A549 treated with AZD9567 at 1 μM for 4 hours (cell line): ENCODE measurements around the gene CCDC28A. TPM values are rescaled to one million over a fixed set of nuclear protein-coding genes. Genes with fewer than 3 reads are reported as not detected.

Source experiments
- total RNA-seq: library from RNA; stranded (reverse); fragments of 200-300 nt; extraction: Qiagen RNA extraction; gene quantifications from 5 replicates; pipeline ENCODE4 v1.2.3, GENCODE V29; 2022; ENCODE audit not compliant: insufficient read depth

The CCDC28A gene
- 11.7 to 13.0 TPM (median 12.4 TPM) in 5 replicates for total RNA-seq

GRCh38 chr6:138773177-138774091, at the start of gene CCDC28A:
Gene CCDC28A, plus strand, starts transcription at chr6:138773769. Its CDS starts 2,352 bp downstream, at chr6:138776121.

GRCh38 chr6:138795809-138796603, 22.4 kb downstream of the CCDC28A start, which contains the start of gene ECT2L:
Gene ECT2L, plus strand, starts transcription at chr6:138796087. Its CDS starts 17,188 bp downstream, at chr6:138813275.

Other genes with a start within 250 kb of the CCDC28A start
- gene ECT2L, start 22.3 kb downstream of the CCDC28A start, total RNA-seq: not detected in 5 replicates
- gene REPS1, start 214.5 kb downstream of the CCDC28A start, total RNA-seq: 22.3 to 31.2 TPM (median 25.2 TPM) in 5 replicates